ENCODE measurements around the gene NMRK1. TPM values are rescaled to one million over a fixed set of nuclear protein-coding genes. Genes with fewer than 3 reads are reported as not detected.

NMRK1 gene
- total and polyA plus RNA-seq, 2 donors (not counting 3 experiments of a cell fraction or from before 2014, with no cell fraction given) = 24.3 to 32.6 TPM

GRCh38 chr9:75130621-75131230 is 42.8 kb upstream of the NMRK1 start:
- H3K79me2 ChIP-seq (ENCODE audit: control insufficient read depth, insufficient read depth, low read length) = peaks cover 4% of the 10 kb centered on the region
- CTCF ChIA-PET = no interaction called here
- no peak overlapping the region for H3K4me3 ChIP-seq (replicated peaks in 1 of 3; ENCODE audit: insufficient read depth in 1 of 3, low read depth in 1 of 3, low read length in 3 of 3)
- peaks cover 5 to 12% of the 10 kb centered on the region in 2 experiments for H3K36me3 ChIP-seq (ENCODE audit: control insufficient read depth in 2 of 2, extremely low read depth in 1 of 2, insufficient read depth in 2 of 2, low read length in 2 of 2)
- H3K27me3 ChIP-seq (ENCODE audit: control insufficient read depth in 2 of 2, insufficient read depth in 2 of 2, low read length in 2 of 2) = no peaks in the 10 kb centered on the region
- no peak overlapping the region for H3K4me2 ChIP-seq (ENCODE audit: insufficient read depth, low read length)
- no peaks in the 10 kb centered on the region for H4K20me1 ChIP-seq (replicated peaks; ENCODE audit: control insufficient read depth, extremely low read depth, insufficient read depth, low read length)
- dilution Hi-C loops (cut with MboI; ENCODE audit: extremely low pct_ligation_motif_present, low sequenced_read_pairs) = no loop called here
- DNase-seq (ENCODE audit: low read depth, low spot score) = no peak
- H3K27ac ChIP-seq (ENCODE audit: insufficient read depth, low read depth, low read length) = no peak overlapping the region
- H3K9me1 ChIP-seq (replicated peaks; ENCODE audit: control insufficient read depth, extremely low read depth, insufficient read depth, low read length) = no peaks in the 10 kb centered on the region
- no peak overlapping the region for H3K9ac ChIP-seq (replicated peaks; ENCODE audit: extremely low read depth, insufficient read depth, low read length)
- intact Hi-C loops (cut with micrococcal nuclease) = no loop called here
- no peaks in the 10 kb centered on the region for H3K4me1 ChIP-seq (ENCODE audit: control insufficient read depth, extremely low read depth, insufficient read depth, low read length)
- no peak overlapping the region for H2AFZ ChIP-seq (ENCODE audit: low read depth, low read length)
- no peaks in the 10 kb centered on the region for H3K9me3 ChIP-seq (replicated peaks; ENCODE audit: control insufficient read depth, insufficient read depth, low read length)
- TF ChIP-seq, protein P1, sequence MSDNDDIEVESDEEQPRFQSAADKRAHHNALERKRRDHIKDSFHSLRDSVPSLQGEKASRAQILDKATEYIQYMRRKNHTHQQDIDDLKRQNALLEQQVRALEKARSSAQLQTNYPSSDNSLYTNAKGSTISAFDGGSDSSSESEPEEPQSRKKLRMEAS (IDR thresholded peaks at IDR 0.05; ENCODE audit: insufficient read depth, insufficient read length) = no peak
- no peak for FAIRE-seq
- POLR2A ChIA-PET = no interaction called here
- no TSS peak for BruUV-seq (replicated peaks)

DNA sequence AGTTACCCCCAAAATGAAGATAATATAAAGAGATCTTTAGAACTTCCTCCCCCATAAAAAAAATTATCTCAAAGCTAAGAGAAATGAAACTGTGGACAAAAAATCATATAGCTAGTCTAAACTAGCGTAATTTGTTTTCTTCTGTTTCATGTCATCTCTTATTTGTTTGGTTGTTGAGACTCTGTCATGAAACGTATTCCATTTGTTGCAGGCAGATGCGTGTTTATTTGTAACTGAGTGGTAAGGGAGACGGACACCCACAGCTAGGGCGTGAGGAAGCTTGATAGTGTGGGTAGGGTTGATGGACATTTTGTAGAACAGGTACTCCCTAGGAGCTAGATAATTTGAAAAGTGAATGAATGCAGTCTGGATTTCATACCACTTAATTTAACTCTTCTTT is 42.2 kb upstream of the NMRK1 start:
- H3K9me1 ChIP-seq (replicated peaks; ENCODE audit: control insufficient read depth, extremely low read depth, insufficient read depth, low read length) = no peaks in the 10 kb centered on the region
- POLR2A ChIA-PET = no interaction called here
- FAIRE-seq (no peak), DNase-seq (ENCODE audit: low read depth, low spot score) (no peak)
- no peaks in the 10 kb centered on the region for H3K9me3 ChIP-seq (replicated peaks; ENCODE audit: control insufficient read depth, insufficient read depth, low read length)
- peaks cover 5 to 10% of the 10 kb centered on the region in 2 experiments for H3K36me3 ChIP-seq (ENCODE audit: control insufficient read depth in 2 of 2, extremely low read depth in 1 of 2, insufficient read depth in 2 of 2, low read length in 2 of 2)
- H2AFZ ChIP-seq (ENCODE audit: low read depth, low read length) = no peak overlapping the region
- H3K4me3 ChIP-seq (replicated peaks in 1 of 3; ENCODE audit: insufficient read depth in 1 of 3, low read depth in 1 of 3, low read length in 3 of 3) = no peak overlapping the region
- TF ChIP-seq CTCF (IDR thresholded peaks at IDR 0.05; ENCODE audit: extremely low read depth in 1 of 2, insufficient read depth in 1 of 2, low read depth in 1 of 2, low read length in 2 of 2) = no peak
- no peak for TF ChIP-seq FOS (IDR thresholded peaks at IDR 0.05; ENCODE audit: borderline replicate concordance, insufficient read depth, low read length)
- no peak for TF ChIP-seq GATA2 (IDR thresholded peaks at IDR 0.05; ENCODE audit: insufficient read depth, insufficient read length, low read depth, low read length)
- no peak for TF ChIP-seq POLR2AphosphoS5 (IDR thresholded peaks at IDR 0.05; ENCODE audit: insufficient read depth, low read depth, low read length)
- no peak for TF ChIP-seq EZH2 (IDR thresholded peaks at IDR 0.05; ENCODE audit: borderline replicate concordance, low read depth, low read length, severe bottlenecking)
- no peak for TF ChIP-seq POLR2A (IDR thresholded peaks at IDR 0.05; ENCODE audit: low read depth, low read length)
- TF ChIP-seq MYC (IDR thresholded peaks at IDR 0.05; ENCODE audit: low read depth, low read length) = no peak
- TF ChIP-seq, protein P1 (IDR thresholded peaks at IDR 0.05; ENCODE audit: insufficient read depth, insufficient read length) = no peak
- TF ChIP-seq JUN (IDR thresholded peaks at IDR 0.05; ENCODE audit: borderline replicate concordance, insufficient read depth, insufficient read length, low read depth) = no peak
- peaks cover 7% of the 10 kb centered on the region for H3K79me2 ChIP-seq (ENCODE audit: control insufficient read depth, insufficient read depth, low read length)
- no peaks in the 10 kb centered on the region for H3K27me3 ChIP-seq (ENCODE audit: control insufficient read depth in 2 of 2, insufficient read depth in 2 of 2, low read length in 2 of 2)
- no peaks in the 10 kb centered on the region for H3K4me1 ChIP-seq (ENCODE audit: control insufficient read depth, extremely low read depth, insufficient read depth, low read length)
- no TSS peak for BruUV-seq (replicated peaks)
- CTCF ChIA-PET = no interaction called here
- no peak overlapping the region for H3K9ac ChIP-seq (replicated peaks; ENCODE audit: extremely low read depth, insufficient read depth, low read length)
- dilution Hi-C loops (cut with MboI; ENCODE audit: extremely low pct_ligation_motif_present, low sequenced_read_pairs) (no loop called here), intact Hi-C loops (cut with micrococcal nuclease) (no loop called here)
- H4K20me1 ChIP-seq (replicated peaks; ENCODE audit: control insufficient read depth, extremely low read depth, insufficient read depth, low read length) = no peaks in the 10 kb centered on the region
- no peak overlapping the region for H3K27ac ChIP-seq (ENCODE audit: insufficient read depth, low read depth, low read length)
- no peak overlapping the region for H3K4me2 ChIP-seq (ENCODE audit: insufficient read depth, low read length)

All from endothelial cell of umbilical vein (primary cell).